Large intestine (tissue), 3 donors: ENCODE results near the gene RIPK4. TPM values are rescaled to one million over a fixed set of nuclear protein-coding genes. Genes with fewer than 3 reads are reported as not detected.

Source experiments
- DNase-seq, 2 donors: peaks; one replicate each; pipeline versions ENCODE4 v3.0.0 to v3.0.0-alpha.2; 2013
- H3K27ac ChIP-seq: one replicate; pipeline ENCODE4 v1.5.1; 2013; ENCODE audit warnings: low read length
- H3K27me3 ChIP-seq: 2 replicates; pipeline ENCODE4 v1.6.1; 2013; ENCODE audit warnings: low read length; ENCODE audit not compliant: control insufficient read depth, insufficient read depth
- H3K36me3 ChIP-seq: 2 replicates; pipeline ENCODE4 v1.6.1; 2013; ENCODE audit warnings: low read length; ENCODE audit not compliant: control insufficient read depth, insufficient read depth
- H3K4me1 ChIP-seq: one replicate; pipeline ENCODE4 v1.6.1; 2013; ENCODE audit warnings: low read length; ENCODE audit not compliant: control insufficient read depth, insufficient read depth
- H3K4me3 ChIP-seq: one replicate; pipeline ENCODE4 v1.5.1; 2013; ENCODE audit warnings: low read length
- H3K9me3 ChIP-seq: one replicate; pipeline ENCODE4 v1.6.1; 2013; ENCODE audit warnings: mild to moderate bottlenecking, low read depth, low read length, moderate library complexity; ENCODE audit not compliant: control insufficient read depth
- WGBS: methylation state at CpG from one replicate; pipeline ENCODE4 v1.1.5; 2013; ENCODE audit warnings: low lambda C conversion rate; ENCODE audit not compliant: insufficient coverage; 5-methylcytosine and 5-hydroxymethylcytosine counted together
- polyA plus RNA-seq: library from polyadenylated mRNA; unstranded; fragments of 120-200 nt; gene quantifications from one replicate; pipeline ENCODE4 v1.2.1, GENCODE V29; 2013

RIPK4 gene
- polyA plus RNA-seq, 1 donor = 22.2 TPM

- H3K4me3 ChIP-seq = no peak overlapping the region
- no peak overlapping the region for H3K27ac ChIP-seq
- no peak for DNase-seq
- peaks cover 48% of the 10 kb centered on the region for H3K36me3 ChIP-seq
- peaks cover 26% of the 10 kb centered on the region for H3K4me1 ChIP-seq
- no peaks in the 10 kb centered on the region for H3K9me3 ChIP-seq
- 90% methylated on average over 2 of the region's 23 CpGs for WGBS
- no peaks in the 10 kb centered on the region for H3K27me3 ChIP-seq
Measured at GRCh38 chr21:41755258-41755933, 11.5 kb downstream of the RIPK4 start.

DNA sequence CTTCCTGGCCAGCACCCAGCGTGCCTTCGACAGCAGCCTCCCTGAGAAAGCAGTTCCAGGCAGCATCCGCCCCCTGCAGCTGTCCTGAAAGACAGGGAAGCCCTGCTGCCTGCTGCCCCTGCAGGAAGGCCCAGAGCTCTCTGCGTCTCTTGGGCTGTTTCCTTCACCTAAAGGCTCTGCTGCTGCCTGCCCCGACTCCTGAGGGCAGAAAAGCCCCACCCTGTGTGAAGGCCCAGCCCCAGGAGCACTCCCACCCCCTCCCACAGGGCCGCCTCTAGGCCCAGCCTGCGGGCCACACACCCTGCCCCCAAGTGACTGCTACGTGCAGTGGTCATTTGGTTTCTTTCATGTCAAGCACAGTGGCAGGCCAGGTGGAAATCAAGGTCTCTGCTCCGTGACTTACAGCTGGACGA is 12.4 kb downstream of the RIPK4 start:
- no CpG with 5 or more reads among the region's 10 CpGs for WGBS
- Histone ChIP-seq H3K27me3 (no peaks in the 10 kb centered on the region), H3K9me3 (no peaks in the 10 kb centered on the region), H3K4me1 (peaks cover 28% of the 10 kb centered on the region), H3K27ac (no peak overlapping the region), H3K4me3 (no peak overlapping the region), H3K36me3 (peaks cover 56% of the 10 kb centered on the region)
- DNase-seq = no peak

- H3K4me1 ChIP-seq = peaks cover 28% of the 10 kb centered on the region
- no peak for DNase-seq
- no peak overlapping the region for H3K4me3 ChIP-seq
- no peaks in the 10 kb centered on the region for H3K9me3 ChIP-seq
- 40% methylated on average over 1 of the region's 16 CpGs for WGBS
- peaks cover 69% of the 10 kb centered on the region for H3K36me3 ChIP-seq
- H3K27me3 ChIP-seq = no peaks in the 10 kb centered on the region
- H3K27ac ChIP-seq = no peak overlapping the region
Measured at GRCh38 chr21:41753006-41753898, 13.6 kb downstream of the RIPK4 start.

- DNase-seq = no peak
- Histone ChIP-seq H3K9me3 (no peaks in the 10 kb centered on the region), H3K36me3 (peaks cover 79% of the 10 kb centered on the region), H3K27me3 (no peaks in the 10 kb centered on the region), H3K4me3 (no peak overlapping the region), H3K27ac (peak overlapping the region; percentile 30), H3K4me1 (peaks cover 28% of the 10 kb centered on the region)
- no CpG with 5 or more reads among the region's 13 CpGs for WGBS
Measured at GRCh38 chr21:41752231-41752681, 14.6 kb downstream of the RIPK4 start.

- peaks cover under 1% of the 10 kb centered on the region for H3K9me3 ChIP-seq
- peaks cover 84% of the 10 kb centered on the region for H3K36me3 ChIP-seq
- no peak overlapping the region for H3K4me3 ChIP-seq
- H3K4me1 ChIP-seq = peaks cover 28% of the 10 kb centered on the region
- peak overlapping the region; percentile 30 for H3K27ac ChIP-seq
- H3K27me3 ChIP-seq = no peaks in the 10 kb centered on the region
- peak; percentile 67 to 78 for DNase-seq
- no CpG with 5 or more reads among the region's 12 CpGs for WGBS
Measured at GRCh38 chr21:41751611-41752011, 15.2 kb downstream of the RIPK4 start.

DNA sequence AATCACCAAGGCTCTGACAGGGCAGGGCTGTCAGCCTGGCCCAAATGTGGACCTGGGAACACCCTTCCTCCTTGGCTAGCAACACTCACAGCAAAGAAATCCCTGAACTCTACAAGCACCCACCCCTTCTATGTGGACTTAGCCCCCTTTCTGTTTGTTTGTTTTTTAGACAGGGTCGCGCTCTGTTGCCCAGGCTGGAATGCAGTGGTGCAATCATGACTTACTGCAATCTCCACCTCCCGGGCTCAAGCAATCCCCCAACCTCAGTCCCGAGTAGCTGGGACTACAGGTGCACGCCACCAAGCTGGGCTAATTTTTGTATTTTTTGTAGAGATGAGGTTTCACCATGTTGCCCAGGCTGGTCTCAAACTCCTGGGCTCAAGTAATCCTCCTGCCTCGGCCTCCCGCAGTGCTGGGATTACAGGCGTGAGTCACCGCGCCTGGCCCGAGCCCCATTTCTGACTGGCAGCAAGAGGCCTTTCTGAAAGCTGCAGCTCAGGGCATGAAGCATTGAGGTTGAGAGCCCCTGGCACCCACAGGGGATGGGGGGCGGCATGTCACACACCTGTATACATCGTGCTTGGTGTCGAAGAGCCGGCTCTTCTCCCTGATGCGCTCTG is 16.2 kb downstream of the RIPK4 start:
- DNase-seq = no peak
- H3K36me3 ChIP-seq = peaks cover 84% of the 10 kb centered on the region
- WGBS = no CpG with 5 or more reads among the region's 16 CpGs
- H3K4me1 ChIP-seq = peaks cover 28% of the 10 kb centered on the region
- H3K4me3 ChIP-seq = no peak overlapping the region
- H3K27ac ChIP-seq = no peak overlapping the region
- H3K27me3 ChIP-seq = no peaks in the 10 kb centered on the region
- H3K9me3 ChIP-seq = peaks cover 3% of the 10 kb centered on the region

DNA sequence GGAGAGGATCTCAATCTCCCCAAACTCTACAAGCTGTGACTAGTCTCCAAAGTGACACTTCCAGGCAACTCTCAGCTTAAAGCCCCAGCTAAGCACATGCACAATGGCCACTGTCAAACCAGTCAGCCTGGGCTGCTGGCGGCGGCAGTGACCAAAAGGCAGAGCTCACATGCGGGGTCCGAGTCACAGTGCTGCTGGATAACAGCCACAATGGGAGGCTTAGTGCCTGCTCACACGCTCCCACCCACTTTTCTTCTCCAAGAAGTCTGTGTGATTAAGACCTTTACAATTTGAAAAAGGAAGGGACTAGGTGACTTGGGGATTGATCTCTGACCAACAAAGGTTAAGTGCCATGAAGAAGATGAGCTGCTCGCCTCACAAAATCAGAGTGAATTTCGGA is 16.8 kb downstream of the RIPK4 start:
- Histone ChIP-seq H3K27ac (no peak overlapping the region), H3K36me3 (peaks cover 84% of the 10 kb centered on the region), H3K27me3 (no peaks in the 10 kb centered on the region), H3K9me3 (peaks cover 3% of the 10 kb centered on the region), H3K4me3 (no peak overlapping the region), H3K4me1 (peaks cover 28% of the 10 kb centered on the region)
- DNase-seq = no peak
- WGBS = no CpG with 5 or more reads among the region's 7 CpGs

DNA sequence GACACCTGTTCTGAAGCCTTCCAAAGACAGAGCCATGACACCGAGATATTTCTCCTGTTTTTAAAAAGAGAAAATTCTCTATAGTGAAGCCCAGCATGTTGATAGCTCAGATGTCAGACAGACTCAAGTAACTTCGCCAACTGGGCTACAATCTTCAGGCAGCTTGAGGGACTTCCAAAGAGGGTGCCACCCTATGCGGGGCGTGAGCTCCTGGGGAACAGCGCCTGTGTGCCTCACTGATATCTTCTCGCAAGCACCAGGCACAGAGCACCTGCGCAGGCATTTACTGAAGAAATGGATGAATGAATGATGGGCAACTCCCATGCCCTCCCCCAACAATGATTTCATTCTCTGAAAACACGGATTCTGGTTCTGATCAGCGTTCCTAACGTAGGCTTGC is 17.6 kb downstream of the RIPK4 start:
- DNase-seq = no peak
- Histone ChIP-seq H3K27me3 (no peaks in the 10 kb centered on the region), H3K4me1 (peaks cover 28% of the 10 kb centered on the region), H3K36me3 (peaks cover 84% of the 10 kb centered on the region), H3K4me3 (no peak overlapping the region), H3K9me3 (peaks cover 3% of the 10 kb centered on the region), H3K27ac (no peak overlapping the region)
- WGBS = no CpG with 5 or more reads among the region's 10 CpGs

GRCh38 chr21:41747943-41748738 is 18.7 kb downstream of the RIPK4 start:
- H3K4me3 ChIP-seq = no peak overlapping the region
- peaks cover 87% of the 10 kb centered on the region for H3K36me3 ChIP-seq
- no peak overlapping the region for H3K27ac ChIP-seq
- H3K27me3 ChIP-seq = no peaks in the 10 kb centered on the region
- peaks cover 28% of the 10 kb centered on the region for H3K4me1 ChIP-seq
- WGBS = 100% methylated on average over 3 of the region's 20 CpGs
- DNase-seq = no peak
- H3K9me3 ChIP-seq = peaks cover 3% of the 10 kb centered on the region

GRCh38 chr21:41746744-41747006 is 20.2 kb downstream of the RIPK4 start:
- Histone ChIP-seq H3K9me3 (peaks cover 9% of the 10 kb centered on the region), H3K4me3 (no peak overlapping the region), H3K27me3 (no peaks in the 10 kb centered on the region), H3K4me1 (peaks cover 18% of the 10 kb centered on the region), H3K36me3 (peaks cover 96% of the 10 kb centered on the region), H3K27ac (no peak overlapping the region)
- no CpG with 5 or more reads among the region's 8 CpGs for WGBS
- no peak for DNase-seq
